K562 treated with DMSO at 1 percent for 24 hours (cell line): Measurements from ENCODE around the gene LMOD1. TPM values are rescaled to one million over a fixed set of nuclear protein-coding genes. Genes with fewer than 3 reads are reported as not detected.

Experiments used
- total RNA-seq: library from RNA; unstranded; fragments of 300-600 nt; gene quantifications from 2 replicates; pipeline ENCODE4 v1.2.3, GENCODE V29; 2022; ENCODE audit warnings: low read depth; ENCODE audit not compliant: insufficient read depth

Gene LMOD1
- 3.4 and 3.9 TPM in 2 replicates for total RNA-seq

GRCh38 chr1:201946224-201946908, at the start of gene LMOD1:
Gene LMOD1, minus strand, starts transcription at chr1:201946548. Its CDS starts 208 bp downstream, at chr1:201946340.

GRCh38 chr1:201982623-201983379, 36.5 kb upstream of the LMOD1 start, which contains the start of gene RNPEP:
Gene RNPEP, plus strand, starts transcription at chr1:201982648. Its CDS starts 19 bp downstream, at chr1:201982667.

GRCh38 chr1:201955009-201955728, 8.8 kb upstream of the LMOD1 start, which contains the start of gene TIMM17A:
Gene TIMM17A, plus strand, starts transcription at chr1:201955503. Its CDS starts 24 bp downstream, at chr1:201955527.

GRCh38 chr1:201888282-201889089, 57.9 kb downstream of the LMOD1 start, which contains the start of gene SHISA4:
Gene SHISA4, plus strand, starts transcription at chr1:201888898. Its CDS starts 97 bp downstream, at chr1:201888995.

Other genes starting within 250 kb of the LMOD1 start
- gene IPO9, start 117.4 kb downstream of the LMOD1 start, total RNA-seq: 43.5 and 48.3 TPM in 2 replicates
- 1.5 and 2.6 TPM in 2 replicates for gene SHISA4, start 57.6 kb downstream of the LMOD1 start, total RNA-seq
- gene TIMM17A, start 9.0 kb upstream of the LMOD1 start, total RNA-seq: 58.4 and 73.5 TPM in 2 replicates
- 173 and 183 TPM in 2 replicates for gene RNPEP, start 36.1 kb upstream of the LMOD1 start, total RNA-seq
- gene ELF3, start 64.0 kb upstream of the LMOD1 start, total RNA-seq: 1.1 TPM in 2 replicates
- not detected in 2 replicates for gene GPR37L1, start 176.4 kb upstream of the LMOD1 start, total RNA-seq
- gene ARL8A, start 198.2 kb upstream of the LMOD1 start, total RNA-seq: 27.5 and 35.0 TPM in 2 replicates
- gene PTPN7, start 214.1 kb upstream of the LMOD1 start, total RNA-seq: 32.5 and 34.9 TPM in 2 replicates
- 0.16 TPM in 1 of 2 replicates, not detected in the other for gene LGR6, start 247.3 kb upstream of the LMOD1 start, total RNA-seq